ENCODE results near the gene SVIL. TPM values are rescaled to one million over a fixed set of nuclear protein-coding genes. Genes with fewer than 3 reads are reported as not detected.

Gene SVIL
- total RNA-seq, 2 donors from 2014 or later = 349 to 483 TPM

GRCh38 chr10:29535012-29535777, 99.6 kb downstream of the SVIL start:
- peak; percentile 50 for TF ChIP-seq CTCF (IDR thresholded peaks at IDR 0.05)
- H3K27ac ChIP-seq = peak overlapping the region; percentile 49 to 71
- H3K4me3 ChIP-seq = peak overlapping the region; percentile 44
- no peaks in the 10 kb centered on the region for H3K9me3 ChIP-seq
- DNase-seq (ENCODE audit: low spot score) (no peak), ATAC-seq (ENCODE audit: insufficient number of reproducible peaks, low FRiP score, low read depth) (no peak)
- H3K27me3 ChIP-seq (replicated peaks; ENCODE audit: insufficient read depth) = no peaks in the 10 kb centered on the region
- H3K36me3 ChIP-seq = peaks cover 31% of the 10 kb centered on the region
- peaks cover 23 to 79% of the 10 kb centered on the region in 2 donors for H3K4me1 ChIP-seq (ENCODE audit: control insufficient read depth in 1 of 2, low read depth in 2 of 2)

- no peak overlapping the region for H3K4me3 ChIP-seq
- DNase-seq (ENCODE audit: low spot score) (no peak), ATAC-seq (ENCODE audit: insufficient number of reproducible peaks, low FRiP score, low read depth) (no peak)
- no peaks in the 10 kb centered on the region for H3K9me3 ChIP-seq
- peaks cover 23 to 73% of the 10 kb centered on the region in 2 donors for H3K4me1 ChIP-seq (ENCODE audit: control insufficient read depth in 1 of 2, low read depth in 2 of 2)
- TF ChIP-seq CTCF (IDR thresholded peaks at IDR 0.05) = no peak
- peaks cover 32% of the 10 kb centered on the region for H3K36me3 ChIP-seq
- H3K27me3 ChIP-seq (replicated peaks; ENCODE audit: insufficient read depth) = no peaks in the 10 kb centered on the region
- peak overlapping the region; percentile 49 to 71 for H3K27ac ChIP-seq
Measured at GRCh38 chr10:29534590-29534989, 100.2 kb downstream of the SVIL start.

GRCh38 chr10:29533696-29534285, 101.0 kb downstream of the SVIL start:
- ATAC-seq (ENCODE audit: insufficient number of reproducible peaks, low FRiP score, low read depth) = no peak
- Histone ChIP-seq H3K36me3 (peaks cover 32% of the 10 kb centered on the region), H3K9me3 (no peaks in the 10 kb centered on the region), H3K27ac (peak overlapping the region; percentile 49 to 71), H3K4me1 (ENCODE audit: control insufficient read depth in 1 of 2, low read depth in 2 of 2) (peaks cover 23 to 71% of the 10 kb centered on the region in 2 donors), H3K27me3 (replicated peaks; ENCODE audit: insufficient read depth) (no peaks in the 10 kb centered on the region), H3K4me3 (no peak overlapping the region)
- no peak for TF ChIP-seq CTCF (IDR thresholded peaks at IDR 0.05)
- DNase-seq (ENCODE audit: low spot score) = no peak

GRCh38 chr10:29533046-29533445, 101.7 kb downstream of the SVIL start:
- H3K36me3 ChIP-seq = peaks cover 32% of the 10 kb centered on the region
- no peaks in the 10 kb centered on the region for H3K9me3 ChIP-seq
- DNase-seq (ENCODE audit: low spot score) (no peak), ATAC-seq (ENCODE audit: insufficient number of reproducible peaks, low FRiP score, low read depth) (no peak)
- H3K27ac ChIP-seq = peak overlapping the region in 1 of 2 donors; percentile 21
- H3K4me3 ChIP-seq = no peak overlapping the region
- H3K27me3 ChIP-seq (replicated peaks; ENCODE audit: insufficient read depth) = no peaks in the 10 kb centered on the region
- H3K4me1 ChIP-seq (ENCODE audit: control insufficient read depth in 1 of 2, low read depth in 2 of 2) = peaks cover 23 to 64% of the 10 kb centered on the region in 2 donors
- no peak for TF ChIP-seq CTCF (IDR thresholded peaks at IDR 0.05)

GRCh38 chr10:29532256-29532878, 102.4 kb downstream of the SVIL start:
- TF ChIP-seq CTCF (IDR thresholded peaks at IDR 0.05) = no peak
- H3K36me3 ChIP-seq = peaks cover 39% of the 10 kb centered on the region
- no peak for ATAC-seq (ENCODE audit: insufficient number of reproducible peaks, low FRiP score, low read depth)

More at GRCh38 chr10:29532256-29532878, 102.4 kb downstream of the SVIL start:
- Histone ChIP-seq H3K4me1 (ENCODE audit: control insufficient read depth in 1 of 2, low read depth in 2 of 2) (peaks cover 23 to 57% of the 10 kb centered on the region in 2 donors), H3K27ac (peak overlapping the region in 1 of 2 donors; percentile 21), H3K27me3 (replicated peaks; ENCODE audit: insufficient read depth) (no peaks in the 10 kb centered on the region), H3K9me3 (no peaks in the 10 kb centered on the region), H3K4me3 (no peak overlapping the region)
- DNase-seq (ENCODE audit: low spot score) = no peak

Data from thoracic aorta (tissue), 2 donors.